Hematopoietic multipotent progenitor cell treated with erythropoietin and hydrocortisone succinate and interleukin-3 and kit ligand, for 8 days (in vitro differentiated cells): ENCODE results near the gene SRCIN1.

ENCODE experiments used
- DNase-seq: peaks from one replicate; pipeline ENCODE4 v3.0.0-alpha.2; 2015

Gene SRCIN1

DNA sequence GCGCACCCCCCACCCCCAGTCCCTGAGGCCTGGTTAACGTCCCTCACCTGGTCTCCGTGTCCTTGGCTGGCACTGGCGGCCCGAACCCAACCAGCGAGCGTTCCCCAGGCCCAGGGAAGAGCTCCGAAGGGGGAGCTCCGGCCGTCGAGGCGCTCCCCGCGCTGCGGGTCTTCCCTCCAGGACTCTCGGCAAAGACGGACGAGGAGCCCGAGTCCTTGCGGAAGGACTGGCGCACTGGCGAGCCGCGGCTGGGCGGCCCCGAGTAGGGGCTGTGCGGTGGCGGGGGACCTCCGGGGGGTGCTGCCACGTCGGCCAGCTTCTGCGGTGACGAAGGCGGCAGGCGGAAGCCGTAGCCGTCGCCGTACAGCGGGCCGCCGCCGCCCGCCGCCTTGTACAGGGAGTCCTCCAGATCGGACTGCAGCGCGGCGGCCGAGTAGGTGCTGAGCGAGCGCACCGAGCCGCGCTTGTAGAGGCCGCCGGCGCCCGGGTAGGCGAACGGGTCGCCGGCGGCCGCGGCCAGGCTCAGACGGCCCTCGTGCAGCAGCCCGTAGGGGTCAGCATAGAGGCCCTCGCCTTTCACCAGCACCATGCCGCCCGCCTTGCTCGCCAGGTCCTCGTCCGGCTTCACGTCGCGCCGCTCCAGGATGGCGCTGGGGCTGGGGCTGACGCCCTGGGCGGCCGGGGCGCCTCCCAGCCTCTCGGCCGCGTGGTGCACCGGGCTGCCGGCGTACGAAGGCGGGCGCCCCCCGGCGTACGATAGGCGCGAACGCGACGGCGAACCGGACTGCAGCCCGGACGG lies 44.1 kb downstream of the SRCIN1 start:
- DNase-seq: no peak

- DNase-seq: peak; percentile 25
Measured at GRCh38 chr17:38560503-38561318, 45.0 kb downstream of the SRCIN1 start.

GRCh38 chr17:38559880-38560230 lies 45.9 kb downstream of the SRCIN1 start:
- DNase-seq: no peak

DNA sequence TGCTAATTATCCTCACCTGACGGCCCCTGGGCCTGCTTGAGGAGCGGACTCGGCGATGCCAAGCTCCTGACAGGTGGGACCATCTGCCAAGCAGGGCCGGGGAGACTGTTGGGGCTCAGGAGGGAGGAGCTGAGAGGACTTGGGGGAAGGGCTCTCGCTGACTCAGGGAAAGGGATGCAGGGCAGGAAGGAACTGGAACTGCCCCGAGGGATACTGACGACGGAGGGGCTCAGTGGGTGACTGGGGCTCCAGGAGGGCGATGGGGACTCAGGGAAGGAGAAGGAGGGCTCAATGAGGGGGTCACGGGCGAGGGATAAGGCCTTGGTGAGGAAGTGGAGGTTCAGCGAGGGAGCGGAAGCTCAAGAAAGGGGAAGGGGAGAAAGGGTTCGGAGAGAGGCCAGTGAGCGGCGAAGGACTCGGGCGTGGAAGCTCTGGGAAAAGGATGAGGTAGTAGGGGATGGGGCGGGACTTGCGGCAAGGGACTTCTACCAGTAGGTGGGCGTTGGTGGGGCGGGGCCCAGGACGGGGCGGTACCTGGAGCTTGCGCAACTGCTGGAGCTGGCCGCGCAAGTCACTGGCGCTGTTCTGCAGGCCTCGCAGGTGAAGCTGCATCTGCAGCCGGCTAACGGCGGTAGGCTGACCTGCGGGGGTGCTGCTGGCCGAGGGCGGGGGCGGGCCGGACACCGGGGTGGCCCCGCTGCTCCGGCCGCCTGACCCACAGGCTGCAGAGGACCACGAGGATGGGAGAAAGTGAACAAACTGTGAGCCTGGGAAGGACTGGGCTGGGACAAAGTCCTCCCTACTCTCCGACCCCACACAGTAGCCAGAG lies 46.5 kb downstream of the SRCIN1 start:
- peak; percentile 61 for DNase-seq

DNA sequence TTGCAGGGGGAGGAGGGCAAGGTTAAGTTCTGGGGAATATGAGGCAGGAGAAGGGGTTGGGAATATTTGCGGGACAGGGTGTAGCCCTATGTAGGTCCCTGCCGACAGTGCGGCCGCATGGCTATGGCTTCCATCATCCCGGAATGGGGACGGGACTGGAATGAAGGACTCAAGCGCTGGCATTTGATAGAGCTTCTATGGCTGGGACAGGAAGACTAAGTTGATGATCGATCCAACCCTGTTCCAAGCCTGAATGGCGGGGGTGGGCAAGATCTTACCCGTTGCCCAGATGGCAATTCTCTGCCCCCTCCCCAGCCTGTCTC lies 47.1 kb downstream of the SRCIN1 start:
- DNase-seq: no peak

GRCh38 chr17:38557836-38558727 lies 47.7 kb downstream of the SRCIN1 start:
- DNase-seq: peak; percentile 88

- DNase-seq: no peak
Measured at GRCh38 chr17:38557396-38557795, 48.4 kb downstream of the SRCIN1 start.

DNA sequence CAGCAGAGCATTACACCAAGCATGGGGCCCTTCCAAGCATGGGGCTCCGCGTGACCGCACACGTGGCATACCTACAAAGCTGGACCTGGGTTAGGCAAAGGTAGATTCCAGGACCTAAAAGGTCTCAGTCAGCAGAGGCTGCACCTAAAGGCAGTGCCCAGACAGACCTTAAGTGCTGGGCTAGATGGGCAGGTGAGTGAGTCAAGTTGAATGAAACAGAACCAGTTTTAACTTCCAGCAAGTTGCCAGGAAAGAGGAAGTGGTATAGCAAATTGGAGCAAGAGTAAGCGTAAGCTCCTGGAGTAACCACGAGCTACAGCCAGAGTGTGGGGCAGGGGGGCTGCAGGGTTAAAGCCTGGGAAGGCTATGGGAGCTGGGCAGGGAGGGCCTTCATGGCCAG lies 49.5 kb downstream of the SRCIN1 start:
- no peak for DNase-seq

DNA sequence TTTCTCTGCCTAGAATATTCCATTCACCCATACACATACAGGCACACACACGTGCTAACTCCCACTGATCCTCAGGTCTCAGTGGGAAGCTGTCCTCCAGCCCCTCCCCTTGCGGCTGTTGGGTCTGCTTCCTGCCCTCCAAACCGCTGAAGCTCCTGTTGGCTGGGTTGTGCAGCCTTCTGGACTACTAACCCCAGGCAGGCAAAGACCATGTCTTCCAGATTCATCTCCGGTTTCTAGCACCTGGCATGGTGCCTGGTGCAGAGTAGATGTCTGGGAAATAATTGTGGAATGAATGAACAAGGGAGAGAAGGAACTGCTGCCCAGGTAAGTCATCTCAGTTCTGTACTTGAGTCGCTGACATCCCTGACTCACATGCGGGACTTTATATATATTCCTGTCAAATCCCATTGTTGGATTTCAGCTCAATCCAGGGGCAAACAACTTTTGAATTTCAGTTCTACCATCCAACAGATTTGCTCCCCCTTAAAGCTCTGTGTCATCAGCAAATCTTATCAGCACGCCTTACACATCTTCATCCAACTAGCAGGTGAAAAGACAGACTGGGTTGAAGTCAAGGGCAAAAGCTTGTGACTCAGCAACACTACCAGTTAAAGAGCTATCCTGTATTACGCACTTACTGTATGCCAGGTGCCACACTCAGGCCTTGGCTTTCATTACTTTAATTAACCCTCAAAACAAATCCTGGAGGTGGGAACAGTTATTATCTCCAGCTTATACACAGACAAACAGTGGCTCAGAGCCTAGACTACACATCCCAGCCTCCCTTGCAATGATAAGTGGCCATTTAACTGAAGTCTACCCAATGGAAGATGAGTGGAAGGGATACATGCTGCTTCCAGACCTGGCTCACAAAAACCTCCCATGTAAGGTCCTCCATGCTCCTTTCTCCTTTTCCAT lies 51.1 kb downstream of the SRCIN1 start:
- DNase-seq: no peak

- DNase-seq: no peak
Measured at GRCh38 chr17:38552343-38552742, 53.4 kb downstream of the SRCIN1 start.

DNA sequence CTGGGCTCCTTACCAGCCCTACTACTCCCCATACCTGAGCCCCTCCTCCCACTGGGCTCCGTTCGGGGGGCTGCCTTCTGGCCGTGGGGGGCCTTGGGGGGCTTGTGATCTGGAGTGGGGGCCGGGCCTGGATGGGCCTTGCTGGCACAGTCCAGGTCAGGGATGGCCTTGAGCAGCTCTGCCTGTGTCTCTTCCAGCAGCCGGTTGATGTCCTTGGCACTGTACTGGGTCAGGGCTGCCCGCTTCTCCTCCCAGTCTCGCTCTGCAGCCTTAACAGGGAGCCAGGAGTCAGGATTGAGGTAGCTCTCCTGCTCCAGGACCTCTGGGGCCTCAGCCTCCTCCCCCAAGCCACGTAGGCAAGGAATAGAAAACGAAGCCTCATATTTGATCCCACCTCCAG lies 54.6 kb downstream of the SRCIN1 start:
- DNase-seq: no peak

DNA sequence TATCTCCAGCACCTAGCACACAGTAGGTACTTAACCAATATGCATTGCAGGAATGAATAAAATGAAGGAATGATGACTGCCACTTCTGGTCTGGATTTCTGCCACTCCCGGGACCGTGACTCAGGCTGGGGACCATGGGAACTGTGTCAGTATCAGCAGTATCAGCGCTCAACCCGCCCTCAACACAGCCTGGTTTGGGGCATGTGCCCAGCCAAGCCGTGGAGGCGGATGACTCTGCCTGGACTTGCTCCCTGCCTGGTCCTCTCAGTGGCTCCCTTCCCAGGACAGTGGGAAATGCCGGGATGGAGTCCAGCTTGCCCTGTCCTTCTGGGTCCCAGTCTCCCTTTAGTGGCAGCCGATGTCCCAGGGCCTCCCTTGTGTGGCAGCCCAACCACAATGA lies 55.1 kb downstream of the SRCIN1 start:
- DNase-seq: no peak

DNA sequence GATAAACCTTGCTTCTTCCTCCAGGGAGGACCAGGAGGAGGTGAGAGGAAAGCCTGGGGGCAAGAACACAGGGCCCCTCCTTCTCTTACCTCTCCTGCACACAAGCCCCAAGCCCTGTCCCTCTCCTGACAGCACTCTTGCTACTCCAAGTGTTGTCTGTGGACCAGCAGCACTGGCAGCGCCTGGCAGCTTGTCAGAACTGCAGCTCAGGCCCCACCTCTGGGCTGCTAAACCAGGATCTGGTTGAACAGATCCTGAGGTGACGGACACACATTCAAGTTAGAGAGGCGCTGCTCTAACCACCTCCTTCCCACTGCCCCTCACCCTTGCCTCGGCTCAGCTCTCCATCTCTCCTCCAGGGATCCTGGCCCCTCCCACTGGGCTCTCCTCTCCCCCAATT lies 56.5 kb downstream of the SRCIN1 start:
- no peak for DNase-seq

- DNase-seq: no peak
Measured at GRCh38 chr17:38547444-38547843, 58.3 kb downstream of the SRCIN1 start.

DNA sequence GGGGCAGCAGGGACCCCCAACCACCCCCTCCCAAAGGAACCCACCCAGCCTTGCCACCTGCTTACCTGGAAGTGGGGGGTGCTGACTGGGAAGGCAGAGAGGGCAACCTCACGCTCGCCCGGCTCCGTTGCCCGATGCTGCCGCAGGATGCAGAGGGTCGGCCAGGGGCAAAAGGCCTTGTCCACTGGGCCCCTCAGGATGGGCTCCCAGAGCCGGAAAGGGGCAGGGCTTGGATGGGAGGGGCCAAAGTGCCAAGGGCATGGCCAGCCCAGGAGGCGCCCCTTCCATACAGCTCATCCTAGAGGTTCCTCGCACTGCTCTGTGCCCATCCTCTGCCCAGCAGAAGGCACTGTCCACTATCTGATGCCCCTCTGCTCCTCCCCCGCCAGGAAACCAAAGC lies 59.4 kb downstream of the SRCIN1 start:
- no peak for DNase-seq

DNA sequence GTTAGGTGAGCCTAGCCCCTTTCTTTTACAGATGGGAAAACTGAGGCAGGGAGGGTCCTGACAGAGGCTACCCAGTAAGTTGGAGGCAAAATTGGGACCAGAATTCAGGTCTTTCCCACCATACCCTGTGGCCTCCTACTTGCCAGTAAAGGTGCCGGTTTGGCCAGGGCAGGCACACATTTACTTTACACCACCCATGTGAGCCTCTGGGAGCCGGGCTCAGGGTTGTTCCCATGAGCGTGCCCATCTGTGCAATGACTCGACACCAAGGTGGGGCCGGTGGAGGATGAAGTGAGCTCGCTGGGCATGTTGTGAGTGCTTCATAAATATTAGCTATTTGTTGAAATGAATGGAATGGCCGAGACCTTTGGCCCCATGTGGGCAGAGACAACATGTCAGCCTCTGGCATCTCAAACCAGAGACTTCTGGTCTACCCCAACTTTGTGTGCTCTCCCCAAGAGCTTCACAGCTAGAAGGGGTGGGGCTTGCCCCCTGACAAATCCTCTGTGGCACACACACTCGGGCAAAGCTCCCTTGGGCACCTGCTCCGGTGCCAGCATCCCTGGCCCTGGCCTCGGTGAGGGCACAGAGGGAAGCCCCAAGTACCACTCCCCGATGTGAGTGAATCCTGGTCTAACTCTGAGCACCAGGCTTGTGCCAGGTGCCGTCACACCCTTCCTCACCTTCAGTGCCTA lies 60.1 kb downstream of the SRCIN1 start:
- DNase-seq: no peak

GRCh38 chr17:38544839-38545209 lies 60.9 kb downstream of the SRCIN1 start:
- no peak for DNase-seq

GRCh38 chr17:38544175-38544838 lies 61.4 kb downstream of the SRCIN1 start:
- DNase-seq: no peak

- DNase-seq: no peak
Measured at GRCh38 chr17:38543403-38544174, 62.2 kb downstream of the SRCIN1 start.
